ENCODE data around the gene UBASH3B. TPM values are rescaled to one million over a fixed set of nuclear protein-coding genes. Genes with fewer than 3 reads are reported as not detected.

The UBASH3B gene
- total and polyA plus RNA-seq, 11 donors: 0.72 to 19.0 (median 1.7) TPM

GRCh38 chr11:122832721-122833470 is 177.4 kb downstream of the UBASH3B start:
- Histone ChIP-seq H3K27ac (no peak overlapping the region), H3K9me3 (no peaks in the 10 kb centered on the region)
- intact Hi-C loops (cut with DNase I): no loop called here

GRCh38 chr11:122833846-122834464 is 178.4 kb downstream of the UBASH3B start:
- intact Hi-C loops (cut with DNase I): no loop called here
- ATAC-seq (no peak), DNase-seq (no peak)
- TF ChIP-seq POLR2A (IDR thresholded peaks at IDR 0.05) (no peak), CTCF (IDR thresholded peaks at IDR 0.05) (no peak)
- no peaks in the 10 kb centered on the region for H3K36me3 ChIP-seq
- H3K9me3 ChIP-seq: no peaks in the 10 kb centered on the region
- no peaks in the 10 kb centered on the region for H3K4me1 ChIP-seq
- no peak overlapping the region for H3K4me3 ChIP-seq
- no peaks in the 10 kb centered on the region for H3K27me3 ChIP-seq
- H3K27ac ChIP-seq: no peak overlapping the region
- WGBS, 4 donors: 80 to 87% (median 86%) methylated on average over 7 of the region's 7 CpGs

More at GRCh38 chr11:122832721-122833470, 177.4 kb downstream of the UBASH3B start:
- DNase-seq (no peak), ATAC-seq (no peak)
- WGBS, 4 donors: 68 to 84% (median 78%) methylated on average over 6 of the region's 6 CpGs
- H3K4me3 ChIP-seq: no peak overlapping the region
- H3K4me1 ChIP-seq: no peaks in the 10 kb centered on the region
- no peaks in the 10 kb centered on the region for H3K27me3 ChIP-seq
- H3K36me3 ChIP-seq: no peaks in the 10 kb centered on the region
- TF ChIP-seq POLR2A (IDR thresholded peaks at IDR 0.05) (no peak), CTCF (IDR thresholded peaks at IDR 0.05) (no peak)

GRCh38 chr11:122836916-122837315 is 181.4 kb downstream of the UBASH3B start:
- intact Hi-C loops (cut with DNase I): no loop called here
- Histone ChIP-seq H3K27ac (no peak overlapping the region), H3K4me3 (no peak overlapping the region), H3K27me3 (no peaks in the 10 kb centered on the region), H3K36me3 (no peaks in the 10 kb centered on the region), H3K9me3 (no peaks in the 10 kb centered on the region), H3K4me1 (no peaks in the 10 kb centered on the region)
- ATAC-seq (no peak), DNase-seq (no peak)
- TF ChIP-seq CTCF (IDR thresholded peaks at IDR 0.05) (no peak), POLR2A (IDR thresholded peaks at IDR 0.05) (no peak)

- ATAC-seq: no peak
- no peak overlapping the region for H3K27ac ChIP-seq
- no peaks in the 10 kb centered on the region for H3K9me3 ChIP-seq
- no peaks in the 10 kb centered on the region for H3K36me3 ChIP-seq
- H3K4me3 ChIP-seq: no peak overlapping the region
- H3K27me3 ChIP-seq: no peaks in the 10 kb centered on the region
- no peaks in the 10 kb centered on the region for H3K4me1 ChIP-seq
- intact Hi-C loops (cut with DNase I): no loop called here
- 89 to 94% (median 90%) methylated on average over 4 of the region's 4 CpGs for WGBS, 4 donors
- no peak for DNase-seq
- TF ChIP-seq POLR2A (IDR thresholded peaks at IDR 0.05) (no peak), CTCF (IDR thresholded peaks at IDR 0.05) (no peak)
Measured at GRCh38 chr11:122837528-122838346, 182.2 kb downstream of the UBASH3B start.
